B cell (primary cell): Measurements from ENCODE around the gene RGS10. TPM values are rescaled to one million over a fixed set of nuclear protein-coding genes. Genes with fewer than 3 reads are reported as not detected.

Experiments used
- ATAC-seq: fragments of 200-7000 bp; cut with Tn5 transposase; one replicate; pipeline ENCODE4 v1.10.0; 2021; ENCODE audit warnings: low read depth, mild to moderate bottlenecking, moderate number of reproducible peaks, moderate library complexity
- CTCF ChIA-PET: fragments of 350-600 bp; sonication (Branson Sonifier 250); formaldehyde crosslinking; loops from one replicate; lab custom pipeline; 2021; ENCODE audit warnings: antibody characterized with exemption, inconsistent platforms; lab: Charles Lee
- POLR2A ChIA-PET: fragments of 350-600 bp; sonication (Branson Sonifier 250); formaldehyde crosslinking; loops from one replicate; lab custom pipeline; 2021; ENCODE audit warnings: antibody characterized with exemption; lab: Charles Lee
- DNase-seq: peaks from one replicate; pipeline ENCODE4 v3.0.0; 2013
- H2AFZ ChIP-seq: 2 replicates; pipeline ENCODE4 v1.6.1; 2012; ENCODE audit warnings: mild to moderate bottlenecking, low read depth, low read length; ENCODE audit not compliant: insufficient read depth, poor library complexity, severe bottlenecking
- H3K27ac ChIP-seq, 2 donors: 1 replicate in 1 of 2; 2 replicates in 1 of 2; pipeline ENCODE4 v1.5.1; 2012 to 2013; ENCODE audit warnings: low read length in 2 of 2, mild to moderate bottlenecking in 2 of 2, moderate library complexity in 1 of 2
- H3K27me3 ChIP-seq, 4 experiments: fragments of 200-600 bp in 1 of 4; sonication (generic) in 1 of 4; replicated peaks in 1 of 4; 1 replicate in 2 of 4; 2 replicates in 2 of 4; pipeline versions ENCODE4 v1.6.1 to v1.7.0; 2013 to 2016; ENCODE audit warnings: low read length in 3 of 4, mild to moderate bottlenecking in 2 of 4, mixed read lengths in 1 of 4, moderate library complexity in 1 of 4; ENCODE audit not compliant: insufficient read depth in 4 of 4, control insufficient read depth in 3 of 4; ENCODE audit errors: control extremely low read depth in 1 of 4
- H3K36me3 ChIP-seq, 2 experiments: replicated peaks in 1 of 2; 1 replicate in 1 of 2; 2 replicates in 1 of 2; pipeline versions ENCODE4 v1.6.1 to v1.7.1; 2013; ENCODE audit warnings: low read length in 1 of 2; ENCODE audit not compliant: insufficient read depth in 2 of 2, control insufficient read depth in 1 of 2; ENCODE audit errors: control extremely low read depth in 1 of 2, extremely low read depth in 1 of 2
- H3K4me1 ChIP-seq, 2 donors: fragments of 200-600 bp in 1 of 2; sonication (generic) in 1 of 2; 1 replicate in 1 of 2; 2 replicates in 1 of 2; pipeline versions ENCODE4 v1.5.1 to v1.6.1; 2013 to 2017; ENCODE audit warnings: low read length in 2 of 2; ENCODE audit not compliant: control insufficient read depth in 2 of 2, insufficient read depth in 2 of 2
- H3K4me2 ChIP-seq: replicated peaks from 2 replicates; pipeline ENCODE3; 2012; ENCODE audit warnings: mild to moderate bottlenecking, low read depth, low read length; ENCODE audit not compliant: poor library complexity, severe bottlenecking
- H3K4me3 ChIP-seq, 5 experiments: fragments of 200-600 bp in 1 of 5; sonication (generic) in 1 of 5; 1 replicate in 3 of 5; 2 replicates in 2 of 5; pipeline versions ENCODE4 v1.5.1 to v1.7.0; 2011 to 2016; ENCODE audit warnings: low read length in 4 of 5, mild to moderate bottlenecking in 4 of 5, low read depth in 2 of 5, control low read depth in 1 of 5, moderate library complexity in 1 of 5; ENCODE audit not compliant: insufficient read depth in 1 of 5; ENCODE audit errors: control extremely low read depth in 1 of 5, extremely low read depth in 1 of 5
- H3K79me2 ChIP-seq: fragments of 200-600 bp; sonication (generic); one replicate; pipeline ENCODE4 v1.6.0; 2016; ENCODE audit warnings: low read length; ENCODE audit not compliant: control insufficient read depth, insufficient read depth
- H3K9ac ChIP-seq: fragments of 200-600 bp; sonication (generic); 2 replicates; pipeline ENCODE4 v1.6.1; 2017; ENCODE audit warnings: mild to moderate bottlenecking, low read length, moderate library complexity
- H3K9me3 ChIP-seq, 3 donors: one replicate each; pipeline versions ENCODE4 v1.6.1 to v1.7.1; 2013; ENCODE audit warnings: low read length in 2 of 3; ENCODE audit not compliant: control insufficient read depth in 2 of 3, insufficient read depth in 1 of 3; ENCODE audit errors: control extremely low read depth in 1 of 3
- H4K20me1 ChIP-seq: 2 replicates; pipeline ENCODE4 v1.6.0; 2012; ENCODE audit warnings: mild to moderate bottlenecking, low read length; ENCODE audit not compliant: insufficient read depth, control insufficient read depth, poor library complexity, severe bottlenecking
- H3K27ac Mint-ChIP-seq: one replicate; pipeline ENCODE4 v1.8.0; 2021; ENCODE audit warnings: mixed read lengths
- H3K27me3 Mint-ChIP-seq: one replicate; pipeline ENCODE4 v1.8.0; 2021; ENCODE audit warnings: mixed read lengths
- H3K4me1 Mint-ChIP-seq: one replicate; pipeline ENCODE4 v1.8.0; 2021; ENCODE audit warnings: mixed read lengths
- H3K4me3 Mint-ChIP-seq: one replicate; pipeline ENCODE4 v1.8.0; 2021; ENCODE audit warnings: mixed read lengths
- H3K9me3 Mint-ChIP-seq: one replicate; pipeline ENCODE4 v1.8.0; 2022; ENCODE audit warnings: mixed read lengths; ENCODE audit not compliant: insufficient read depth
- CTCF ChIP-seq: fragments of 200-600 bp; IDR thresholded peaks from one replicate; pipeline ENCODE4 v1.8.0; 2022; ENCODE audit warnings: antibody characterized with exemption, mild to moderate bottlenecking
- EZH2 ChIP-seq: IDR thresholded peaks from 2 replicates; pipeline ENCODE4 v1.6.1; 2012; ENCODE audit warnings: borderline replicate concordance, low read depth, mild to moderate bottlenecking, moderate library complexity, low read length; ENCODE audit not compliant: insufficient read depth, poor library complexity, severe bottlenecking
- WGBS: methylation state at CpG from one replicate; pipeline ENCODE4 v1.1.5; 2013; ENCODE audit warnings: missing lambda C conversion rate; ENCODE audit not compliant: insufficient coverage; 5-methylcytosine and 5-hydroxymethylcytosine counted together
- intact Hi-C: fragments of 100-400 bp; cut with micrococcal nuclease; formaldehyde crosslinking; loops from one replicate; pipeline ENCODE4 v1.10.0; 2022
- polyA plus RNA-seq: library from polyadenylated mRNA; depleted of rRNA; stranded (reverse); fragments of >200 nt; gene quantifications from 2 replicates; pipeline ENCODE4 v1.2.3, GENCODE V29; 2012
- total RNA-seq, 2 donors: library from RNA; stranded (reverse); fragments of 120-200 nt in 1 of 2; gene quantifications; 1 replicate in 1 of 2; 2 replicates in 1 of 2; pipeline versions ENCODE4 v1.2.3 to v1.2.4, GENCODE V29; 2013 to 2022

RGS10 gene
- total and polyA plus RNA-seq, 2 donors (not counting 1 experiment from before 2014, with no cell fraction given) = 10.9 to 20.3 TPM

- peaks cover 30% of the 10 kb centered on the region for H3K4me1 Mint-ChIP-seq
- no peak for DNase-seq
- ChIA-PET POLR2A (no interaction called here), CTCF (interaction anchor here (0.6 kb wide), 1 partner anchor 367 kb away, joined by 3 read pairs; no protein-coding TSS in a partner anchor)
- Histone ChIP-seq H3K27me3 (peaks cover 0 to 2% (median under 1%) of the 10 kb centered on the region in 4 experiments), H3K4me3 (no peak overlapping the region), H3K27ac (no peak overlapping the region), H4K20me1 (no peaks in the 10 kb centered on the region), H3K9me3 (peaks cover 0 to 4% (median 0%) of the 10 kb centered on the region in 3 donors), H2AFZ (no peak overlapping the region), H3K9ac (no peak overlapping the region), H3K36me3 (peaks cover 0 to 8% of the 10 kb centered on the region in 2 experiments), H3K79me2 (no peaks in the 10 kb centered on the region), H3K4me1 (peaks cover 0 to 26% of the 10 kb centered on the region in 2 donors), H3K4me2 (no peak overlapping the region)
- peaks cover 2% of the 10 kb centered on the region for H3K9me3 Mint-ChIP-seq
- intact Hi-C loops = loop anchor here (2.0 kb wide), 1 partner anchor 16 kb away; no protein-coding TSS in a partner anchor
- no peak for ATAC-seq
- no peak overlapping the region for H3K27ac Mint-ChIP-seq
- no peak for TF ChIP-seq EZH2
- TF ChIP-seq CTCF = no peak
- 100% methylated on average over 3 of the region's 4 CpGs for WGBS
- no peak overlapping the region for H3K4me3 Mint-ChIP-seq
- peaks cover 2% of the 10 kb centered on the region for H3K27me3 Mint-ChIP-seq
These were observed 79.7 kb downstream of the RGS10 start for GRCh38 chr10:119462773-119463172.

- no peak overlapping the region for H3K9ac ChIP-seq
- WGBS = 44% methylated on average over 1 of the region's 2 CpGs
- no peak for DNase-seq
- H3K36me3 ChIP-seq = peaks cover 0 to 8% of the 10 kb centered on the region in 2 experiments
- CTCF ChIA-PET = interaction anchor here (0.7 kb wide), 1 partner anchor 43 kb away, joined by 3 read pairs; no protein-coding TSS in a partner anchor
- peaks cover 0 to 2% (median 0%) of the 10 kb centered on the region in 4 experiments for H3K27me3 ChIP-seq
- no peaks in the 10 kb centered on the region for H4K20me1 ChIP-seq
- H3K4me3 ChIP-seq = no peak overlapping the region
- no peak overlapping the region for H3K4me3 Mint-ChIP-seq
- H3K27ac Mint-ChIP-seq = no peak overlapping the region
- POLR2A ChIA-PET = no interaction called here
- no peaks in the 10 kb centered on the region for H3K79me2 ChIP-seq
- peaks cover 2% of the 10 kb centered on the region for H3K9me3 Mint-ChIP-seq
- TF ChIP-seq CTCF (no peak), EZH2 (no peak)
- H3K4me1 Mint-ChIP-seq = peaks cover 29% of the 10 kb centered on the region
- intact Hi-C loops = loop anchor here (2.0 kb wide), 1 partner anchor 17 kb away; no protein-coding TSS in a partner anchor
- no peak overlapping the region for H2AFZ ChIP-seq
- H3K9me3 ChIP-seq = peaks cover 0 to 4% (median 0%) of the 10 kb centered on the region in 3 donors
- H3K4me1 ChIP-seq = peaks cover 0 to 25% of the 10 kb centered on the region in 2 donors
- no peak overlapping the region for H3K27ac ChIP-seq
- no peak overlapping the region for H3K4me2 ChIP-seq
- peak; percentile 64 for ATAC-seq
- peaks cover 2% of the 10 kb centered on the region for H3K27me3 Mint-ChIP-seq
These were observed 80.6 kb downstream of the RGS10 start for GRCh38 chr10:119461923-119462322.
